Regular cardiac myocyte (primary cell): Measurements from ENCODE around the gene SPINK7. TPM values are rescaled to one million over a fixed set of nuclear protein-coding genes. Genes with fewer than 3 reads are reported as not detected.

Experiments used
- total RNA-seq: library from RNA; depleted of rRNA; stranded (reverse); fragments of >200 nt; gene quantifications from 2 replicates; pipeline ENCODE4 v1.2.3, GENCODE V29; 2014

SPINK7 gene
- total RNA-seq, result not detected in 2 replicates

GRCh38 chr5:148312153-148312552 lies at the start of gene SPINK7:
SPINK7 (plus strand) TSS chr5:148312423; CDS start chr5:148312484, 61 bp downstream.

DNA sequence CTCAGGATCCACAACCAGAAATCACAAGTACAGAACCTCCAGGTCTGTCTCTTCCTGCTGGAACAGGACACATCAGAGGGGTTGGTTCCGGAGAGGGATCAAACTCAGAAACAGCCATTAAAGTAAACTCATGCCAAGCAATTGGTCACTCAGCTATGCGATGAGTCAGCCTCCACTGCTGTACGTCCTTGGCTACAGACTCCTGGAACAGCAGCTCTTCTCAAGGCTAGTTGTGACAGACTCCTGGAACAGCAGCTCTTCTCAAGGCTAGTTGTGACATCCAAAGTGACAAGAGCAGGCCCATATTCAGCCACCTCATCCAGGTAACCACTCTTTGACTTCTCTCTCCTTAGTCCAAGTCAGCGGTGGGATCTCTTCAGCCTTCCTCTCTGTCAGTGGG lies 43.7 kb upstream of the SPINK7 start, which contains the start of gene SPINK13:
Gene SPINK13 (plus strand): TSS at position 229 of the 400 bp plus-strand sequence. CDS start 1,279 bp downstream, outside the sequence.

DNA sequence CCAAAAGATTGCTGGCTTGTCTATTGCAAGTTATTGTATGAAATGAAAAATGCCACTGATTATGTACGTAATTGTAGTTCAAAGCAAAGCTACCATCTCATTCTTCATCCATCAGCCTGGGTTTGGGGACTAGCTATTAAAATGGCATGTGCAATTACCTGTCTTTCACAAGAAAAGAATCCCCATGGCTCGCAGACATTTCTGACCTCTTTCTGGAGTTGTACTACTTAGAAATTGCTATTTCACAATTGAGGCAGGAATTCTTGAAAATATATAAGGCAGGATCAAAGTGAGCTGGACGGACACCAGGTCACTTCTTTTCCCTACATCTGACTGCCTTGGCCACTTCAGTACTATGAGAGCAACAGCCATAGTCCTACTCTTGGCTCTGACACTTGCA lies 23.0 kb downstream of the SPINK7 start, which contains the start of gene SPINK9:
Gene SPINK9 (plus strand): TSS at position 301 of the 400 bp plus-strand sequence. CDS start 55 bp downstream, at position 356.

Other genes starting within 250 kb of the SPINK7 start
- gene SPINK5, start 248.4 kb upstream of the SPINK7 start, total RNA-seq, result not detected in 2 replicates
- not detected in 2 replicates for gene SPINK14, start 143.9 kb upstream of the SPINK7 start, total RNA-seq
- not detected in 2 replicates for gene SPINK6, start 109.4 kb upstream of the SPINK7 start, total RNA-seq
- not detected in 2 replicates for gene MARCOL, start 73.9 kb upstream of the SPINK7 start, total RNA-seq
- not detected in 2 replicates for gene SPINK13, start 43.6 kb upstream of the SPINK7 start, total RNA-seq
- gene SPINK9, start 23.1 kb downstream of the SPINK7 start, total RNA-seq, result not detected in 2 replicates
- 39.3 and 65.1 TPM in 2 replicates for gene FBXO38, start 71.5 kb downstream of the SPINK7 start, total RNA-seq